NCI-H1092 treated with DMSO at 0.1 percent for 48 hours (cell line): Measurements from ENCODE around the gene CYLD.

ENCODE experiments used
- DNase-seq: peaks from one replicate; lab custom pipeline; 2025; lab: John Stamatoyannopoulos, UW

The CYLD gene

GRCh38 chr16:50845296-50845695 lies 103.4 kb downstream of the CYLD start:
- DNase-seq, result no peak

DNA sequence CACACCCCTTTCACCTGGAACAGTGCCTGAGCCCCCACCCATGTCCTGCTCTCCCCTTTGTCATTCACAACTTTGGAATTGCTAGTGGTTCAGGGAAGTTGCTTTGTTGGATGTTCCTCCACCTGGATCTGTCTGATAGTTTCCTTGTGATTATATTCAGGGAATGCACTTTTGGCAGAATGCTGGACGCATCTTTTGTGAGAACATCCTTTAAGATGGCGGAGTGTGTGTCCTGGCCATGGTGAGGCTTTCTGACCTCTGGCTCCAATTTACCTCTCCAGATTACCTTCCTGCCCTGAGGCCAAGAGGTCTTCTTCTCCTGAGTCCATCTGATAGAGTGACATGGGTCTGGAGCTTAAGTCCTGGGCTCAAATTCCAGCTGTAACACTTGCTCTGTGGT lies 104.6 kb downstream of the CYLD start:
- no peak for DNase-seq

DNA sequence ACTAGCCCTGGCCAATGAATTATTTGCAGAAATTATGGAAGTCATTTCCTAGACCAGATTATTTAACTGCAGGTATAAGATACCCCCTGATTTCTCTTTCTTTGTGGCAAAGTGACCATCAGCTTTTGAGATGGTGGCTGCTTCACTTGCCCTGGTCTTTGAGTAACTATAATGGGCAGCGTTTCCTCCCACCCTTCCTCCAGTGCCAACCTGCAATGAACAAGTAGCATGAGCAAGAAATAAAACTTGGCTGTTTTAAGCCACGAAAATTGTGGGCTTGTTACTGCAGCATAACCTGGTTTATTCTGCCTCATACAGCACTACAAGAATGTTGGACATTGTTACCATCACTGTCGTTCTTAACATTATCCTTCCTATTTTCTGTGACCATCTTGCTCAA lies 105.3 kb downstream of the CYLD start:
- DNase-seq, result no peak

DNA sequence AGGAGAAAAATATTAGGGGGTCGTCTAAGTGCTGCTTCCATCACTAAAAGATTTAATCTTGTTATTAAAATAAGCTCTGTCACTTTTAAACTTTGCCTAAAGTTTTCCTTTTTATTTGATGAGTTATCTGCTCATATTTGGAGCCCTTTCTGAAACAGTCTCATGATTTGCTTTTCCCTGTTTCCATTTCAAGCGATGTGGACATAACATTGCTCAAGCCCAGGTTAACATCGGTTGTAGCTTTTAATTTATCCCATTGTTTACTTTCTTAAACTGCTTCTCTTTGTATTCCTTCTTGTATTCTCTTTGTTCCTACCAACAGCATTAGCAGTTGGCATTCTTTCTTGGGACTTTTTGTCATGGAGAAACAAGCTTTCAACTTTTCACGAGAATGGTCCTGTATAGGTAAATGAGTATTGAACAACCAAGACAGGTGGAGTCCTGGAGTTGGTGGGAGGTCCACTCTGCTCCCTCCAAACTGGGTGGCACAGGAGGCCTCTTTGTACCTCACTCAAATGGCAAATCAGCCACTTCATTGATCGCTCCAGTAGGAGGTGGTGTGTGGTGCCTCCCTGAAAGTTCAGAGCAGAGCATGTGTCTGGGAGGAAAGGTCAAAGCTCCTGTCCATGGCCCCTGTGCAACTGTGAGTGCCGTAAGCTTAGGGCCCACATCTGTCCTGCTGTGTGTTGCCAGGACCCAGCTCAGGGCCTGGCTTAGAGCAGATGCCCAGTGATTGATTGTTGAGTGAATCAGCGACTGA lies 107.0 kb downstream of the CYLD start:
- no peak for DNase-seq
